Fibroblast of pulmonary artery (primary cell): ENCODE measurements around the gene TTC31.
A peak's percentile ranks its signal among the peaks of the same experiment; 100 is the strongest.

ENCODE experiments used
- DNase-seq: peaks from one replicate; pipeline ENCODE4 v3.0.0-alpha.2; 2010; ENCODE audit warnings: low read depth
- H3K4me3 ChIP-seq: replicated peaks from 2 replicates; pipeline ENCODE4 v1.5.1; 2011; ENCODE audit warnings: low read depth, mild to moderate bottlenecking, control low read depth, low read length, moderate library complexity
- TF ChIP-seq, protein P1 (sequence below): IDR thresholded peaks from 2 replicates; pipeline ENCODE4 v1.5.1; 2011; ENCODE audit warnings: mild to moderate bottlenecking, control low read depth, low read length, inconsistent platforms; ENCODE audit errors: missing control alignments

TTC31 gene

DNA sequence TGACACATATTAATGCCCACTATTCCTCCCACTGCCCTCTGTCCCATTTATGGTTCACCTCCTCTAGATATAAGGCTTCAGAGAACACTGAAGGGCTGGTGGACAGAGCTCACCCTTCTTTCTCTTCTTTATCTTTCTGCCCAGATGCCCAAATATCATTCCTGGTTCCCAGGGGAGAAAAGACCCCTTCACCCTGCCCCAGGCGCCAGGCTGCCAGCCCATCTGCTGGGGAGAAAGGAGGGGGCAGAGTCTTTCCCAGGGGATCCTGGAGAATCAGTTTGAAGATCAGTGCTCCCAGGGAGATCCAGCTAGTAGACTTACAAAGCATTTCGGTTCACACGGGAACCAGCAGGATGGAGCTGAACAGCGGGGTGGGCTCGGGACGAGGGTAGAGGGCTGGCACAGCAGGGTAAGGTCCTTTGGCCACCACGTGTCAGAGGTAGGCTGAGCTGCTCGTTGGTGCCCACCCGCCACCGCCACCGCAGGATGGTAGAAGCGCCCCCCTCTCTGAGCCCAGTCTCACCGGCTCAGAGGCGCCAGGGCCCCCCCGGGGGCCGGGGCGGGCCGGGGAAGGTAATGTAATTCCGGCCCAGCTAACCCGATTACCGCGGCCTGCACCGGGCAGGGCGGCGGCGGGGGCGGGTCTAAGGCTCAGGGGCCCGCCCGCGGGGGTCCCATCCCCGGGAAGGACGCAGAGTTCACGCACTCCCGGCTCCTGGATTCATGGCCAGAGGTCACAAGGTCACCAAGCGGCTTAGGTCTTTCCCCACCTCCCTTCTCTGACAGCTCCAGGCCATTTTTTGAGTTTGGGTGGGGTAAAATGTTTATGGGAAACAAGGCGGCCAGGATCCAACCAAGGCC is 30.1 kb downstream of the TTC31 start:
- no peak overlapping the region for H3K4me3 ChIP-seq
- DNase-seq, result no peak
- TF ChIP-seq, protein P1, sequence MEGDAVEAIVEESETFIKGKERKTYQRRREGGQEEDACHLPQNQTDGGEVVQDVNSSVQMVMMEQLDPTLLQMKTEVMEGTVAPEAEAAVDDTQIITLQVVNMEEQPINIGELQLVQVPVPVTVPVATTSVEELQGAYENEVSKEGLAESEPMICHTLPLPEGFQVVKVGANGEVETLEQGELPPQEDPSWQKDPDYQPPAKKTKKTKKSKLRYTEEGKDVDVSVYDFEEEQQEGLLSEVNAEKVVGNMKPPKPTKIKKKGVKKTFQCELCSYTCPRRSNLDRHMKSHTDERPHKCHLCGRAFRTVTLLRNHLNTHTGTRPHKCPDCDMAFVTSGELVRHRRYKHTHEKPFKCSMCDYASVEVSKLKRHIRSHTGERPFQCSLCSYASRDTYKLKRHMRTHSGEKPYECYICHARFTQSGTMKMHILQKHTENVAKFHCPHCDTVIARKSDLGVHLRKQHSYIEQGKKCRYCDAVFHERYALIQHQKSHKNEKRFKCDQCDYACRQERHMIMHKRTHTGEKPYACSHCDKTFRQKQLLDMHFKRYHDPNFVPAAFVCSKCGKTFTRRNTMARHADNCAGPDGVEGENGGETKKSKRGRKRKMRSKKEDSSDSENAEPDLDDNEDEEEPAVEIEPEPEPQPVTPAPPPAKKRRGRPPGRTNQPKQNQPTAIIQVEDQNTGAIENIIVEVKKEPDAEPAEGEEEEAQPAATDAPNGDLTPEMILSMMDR, result no peak

DNA sequence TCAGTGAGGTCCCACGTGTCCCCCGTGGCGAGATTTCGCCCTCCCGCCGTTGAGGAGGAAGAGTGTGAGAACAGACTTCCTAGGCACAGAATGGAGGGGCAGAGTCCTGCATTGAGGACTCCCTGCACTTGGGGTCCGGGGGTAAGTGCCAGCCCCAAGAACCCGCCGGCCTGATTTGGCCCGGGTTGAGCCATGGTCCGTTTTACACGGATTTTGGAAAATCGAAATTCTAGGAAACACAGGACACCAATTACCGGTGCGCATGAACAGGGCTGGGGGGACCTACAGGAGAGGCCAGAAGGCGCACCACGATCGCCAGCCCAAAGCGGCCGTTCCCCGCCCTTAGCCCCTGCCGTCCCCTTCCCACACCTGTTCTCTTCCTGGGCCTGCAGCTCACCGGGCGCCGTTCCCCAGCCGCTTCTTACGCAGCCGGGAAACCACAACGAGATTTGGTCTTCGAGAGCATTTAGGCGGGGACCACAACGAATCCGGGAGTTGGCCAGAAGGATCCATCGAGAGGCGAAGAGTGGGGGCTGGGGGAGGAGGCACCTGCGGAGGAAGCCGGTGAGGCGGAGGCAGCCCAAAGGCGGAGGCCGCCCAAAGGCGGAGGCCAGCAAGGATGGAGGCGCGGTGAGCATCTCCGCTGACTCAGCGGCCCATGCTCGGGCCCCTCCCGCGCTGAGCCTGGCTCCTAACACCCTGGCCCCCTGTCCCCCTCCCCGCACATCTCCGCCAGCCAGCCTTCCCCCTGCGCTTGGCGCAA is 30.9 kb downstream of the TTC31 start:
- TF ChIP-seq, protein P1, result no peak
- no peak for DNase-seq
- H3K4me3 ChIP-seq, result no peak overlapping the region

DNA sequence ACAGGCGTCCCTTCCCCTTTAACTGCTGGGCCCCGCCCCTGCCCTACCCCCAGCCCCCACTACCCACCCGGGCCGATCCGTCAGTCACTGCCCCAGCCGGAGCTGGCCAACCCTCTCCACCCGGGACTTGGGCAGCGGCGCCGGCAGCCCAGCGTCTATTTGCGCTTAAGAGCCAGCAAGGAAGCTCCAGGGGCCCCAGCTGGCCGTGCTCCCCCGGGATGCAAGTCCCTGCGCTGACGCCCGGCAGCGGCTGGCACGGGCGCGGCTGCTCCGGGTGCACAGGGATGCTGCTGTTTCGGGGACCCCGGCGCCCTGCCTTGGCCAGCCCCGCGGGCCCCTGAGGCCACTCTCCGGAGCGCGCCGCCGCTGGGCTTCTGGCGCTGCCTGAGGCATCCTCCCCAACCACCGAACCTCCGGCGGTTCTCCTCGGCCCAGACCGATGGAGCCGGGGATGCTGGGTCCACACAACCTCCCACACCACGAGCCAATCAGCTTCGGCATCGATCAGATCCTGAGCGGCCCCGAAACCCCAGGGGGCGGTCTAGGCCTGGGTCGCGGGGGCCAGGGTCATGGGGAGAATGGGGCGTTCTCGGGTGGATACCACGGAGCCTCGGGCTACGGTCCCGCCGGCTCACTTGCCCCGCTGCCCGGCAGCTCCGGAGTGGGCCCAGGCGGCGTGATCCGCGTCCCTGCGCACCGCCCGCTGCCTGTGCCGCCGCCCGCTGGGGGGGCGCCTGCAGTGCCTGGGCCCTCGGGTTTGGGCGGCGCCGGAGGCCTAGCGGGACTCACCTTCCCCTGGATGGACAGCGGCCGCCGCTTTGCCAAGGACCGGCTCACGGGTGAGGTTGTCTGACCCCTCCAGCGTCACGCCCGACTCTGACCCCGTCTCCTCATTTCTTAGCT is 31.7 kb downstream of the TTC31 start, which contains the start of gene TLX2:
TLX2 (plus strand) TSS at position 83 of the 903 bp plus-strand sequence; CDS start at position 440, 357 bp downstream.
- no peak within 1 kb of the TSS for H3K4me3 ChIP-seq
- no peak for DNase-seq
- TF ChIP-seq, protein P1, result no peak

DNA sequence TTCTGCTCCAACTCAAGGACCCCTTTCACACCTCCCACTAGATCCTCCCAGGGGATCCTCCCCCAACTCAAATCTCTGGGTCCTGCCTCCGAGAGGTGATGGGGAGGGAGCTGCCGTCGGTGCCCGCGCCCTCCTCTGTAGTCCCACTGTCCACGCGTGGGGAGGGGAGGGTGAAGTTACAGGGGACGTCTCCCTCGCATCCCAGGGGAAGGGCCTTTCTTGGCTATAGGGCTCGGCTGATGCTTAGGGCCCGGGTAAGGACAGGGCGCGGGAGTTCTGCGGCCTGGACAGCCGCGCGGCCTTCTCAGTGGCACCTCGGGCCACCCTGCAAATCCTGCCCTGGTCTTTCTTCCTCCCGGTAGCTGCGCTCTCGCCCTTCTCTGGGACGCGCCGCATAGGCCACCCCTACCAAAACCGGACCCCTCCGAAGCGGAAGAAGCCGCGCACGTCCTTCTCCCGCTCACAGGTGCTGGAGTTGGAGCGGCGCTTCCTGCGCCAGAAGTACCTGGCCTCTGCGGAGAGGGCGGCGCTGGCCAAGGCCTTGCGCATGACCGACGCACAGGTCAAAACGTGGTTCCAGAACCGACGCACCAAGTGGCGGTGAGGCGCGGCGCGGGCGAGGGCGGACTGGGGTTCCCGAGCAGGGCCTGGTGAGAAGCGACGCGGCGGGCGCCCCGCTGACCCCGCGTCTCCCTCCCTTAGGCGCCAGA is 32.5 kb downstream of the TTC31 start:
- H3K4me3 ChIP-seq, result no peak overlapping the region
- TF ChIP-seq, protein P1, result no peak
- no peak for DNase-seq

DNA sequence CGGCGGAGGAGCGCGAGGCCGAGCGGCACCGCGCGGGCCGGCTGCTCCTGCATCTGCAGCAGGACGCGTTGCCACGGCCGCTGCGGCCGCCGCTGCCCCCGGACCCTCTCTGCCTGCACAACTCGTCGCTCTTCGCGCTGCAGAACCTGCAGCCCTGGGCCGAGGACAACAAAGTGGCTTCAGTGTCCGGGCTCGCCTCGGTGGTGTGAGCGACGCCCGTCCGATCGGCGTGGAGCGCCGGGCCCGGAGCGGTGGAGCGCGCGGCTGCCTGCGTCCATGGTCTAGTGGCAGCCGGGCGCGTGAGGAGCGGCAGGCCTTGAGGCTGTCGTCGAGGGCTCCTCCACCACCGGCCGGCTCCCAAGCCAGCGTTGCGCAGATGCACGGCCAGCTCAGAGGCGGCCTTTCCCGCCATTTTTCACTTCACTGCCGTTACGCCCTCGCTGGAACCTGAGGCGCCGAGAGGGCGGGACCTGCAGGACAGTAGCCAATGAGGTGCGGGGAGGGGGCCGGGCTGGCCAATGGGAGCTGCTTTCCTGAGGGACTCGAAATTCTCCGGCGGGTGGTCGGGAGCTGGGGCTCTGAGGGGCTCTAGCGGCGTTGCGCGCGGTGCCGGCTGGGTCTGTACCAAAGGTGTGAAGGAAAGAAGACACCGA is 33.2 kb downstream of the TTC31 start:
- peak; percentile 47 for DNase-seq
- TF ChIP-seq, protein P1, result no peak
- no peak overlapping the region for H3K4me3 ChIP-seq
